ENCODE results near the gene ATXN10.

DNA sequence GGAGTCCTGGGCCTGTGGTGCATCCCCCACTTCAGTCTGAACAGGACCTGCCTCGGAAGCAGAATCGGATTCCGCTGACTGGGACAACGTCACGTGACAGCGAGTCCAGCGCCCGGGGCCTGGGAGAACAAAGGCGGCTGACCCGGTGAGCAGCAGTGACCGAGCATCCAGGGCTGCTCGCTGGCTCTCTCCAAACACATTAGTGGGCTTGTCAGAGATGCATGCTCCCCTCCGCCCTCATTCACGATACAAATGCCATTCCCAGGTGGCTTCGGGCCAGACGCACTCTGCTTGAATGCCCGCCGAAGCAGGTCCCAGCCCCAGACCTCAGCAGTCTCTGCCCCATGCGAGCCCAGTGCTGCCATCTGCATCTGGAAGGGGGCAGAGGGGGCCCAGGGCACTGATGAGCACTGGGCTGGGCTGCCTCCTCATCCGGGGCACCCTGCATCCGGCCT, 214.3 kb downstream of the ATXN10 start:
- TF ChIP-seq, protein P1, sequence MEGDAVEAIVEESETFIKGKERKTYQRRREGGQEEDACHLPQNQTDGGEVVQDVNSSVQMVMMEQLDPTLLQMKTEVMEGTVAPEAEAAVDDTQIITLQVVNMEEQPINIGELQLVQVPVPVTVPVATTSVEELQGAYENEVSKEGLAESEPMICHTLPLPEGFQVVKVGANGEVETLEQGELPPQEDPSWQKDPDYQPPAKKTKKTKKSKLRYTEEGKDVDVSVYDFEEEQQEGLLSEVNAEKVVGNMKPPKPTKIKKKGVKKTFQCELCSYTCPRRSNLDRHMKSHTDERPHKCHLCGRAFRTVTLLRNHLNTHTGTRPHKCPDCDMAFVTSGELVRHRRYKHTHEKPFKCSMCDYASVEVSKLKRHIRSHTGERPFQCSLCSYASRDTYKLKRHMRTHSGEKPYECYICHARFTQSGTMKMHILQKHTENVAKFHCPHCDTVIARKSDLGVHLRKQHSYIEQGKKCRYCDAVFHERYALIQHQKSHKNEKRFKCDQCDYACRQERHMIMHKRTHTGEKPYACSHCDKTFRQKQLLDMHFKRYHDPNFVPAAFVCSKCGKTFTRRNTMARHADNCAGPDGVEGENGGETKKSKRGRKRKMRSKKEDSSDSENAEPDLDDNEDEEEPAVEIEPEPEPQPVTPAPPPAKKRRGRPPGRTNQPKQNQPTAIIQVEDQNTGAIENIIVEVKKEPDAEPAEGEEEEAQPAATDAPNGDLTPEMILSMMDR (IDR thresholded peaks at IDR 0.05; ENCODE audit: low read length) = no peak
- no peak for TF ChIP-seq EZH2 (IDR thresholded peaks at IDR 0.05; ENCODE audit: borderline replicate concordance, low read length)

All from OCI-LY1 (cell line).